Fibroblast of lung (primary cell): ENCODE measurements around the gene SPAG5.

ENCODE experiments used
- CTCF ChIP-seq, 2 donors: IDR thresholded peaks in 1 of 2; conservative IDR thresholded peaks in 1 of 2; 1 replicate in 1 of 2; 2 replicates in 1 of 2; pipeline ENCODE4 v1.5.1; 2011 to 2012; ENCODE audit warnings: low read length in 2 of 2, control low read depth in 1 of 2, inconsistent platforms in 1 of 2, low read depth in 1 of 2, mild to moderate bottlenecking in 1 of 2
- EZH2 ChIP-seq: IDR thresholded peaks from 2 replicates; pipeline ENCODE4 v1.5.1; 2012; ENCODE audit warnings: low read length, control low read depth, mild to moderate bottlenecking; ENCODE audit errors: missing control alignments

DNA sequence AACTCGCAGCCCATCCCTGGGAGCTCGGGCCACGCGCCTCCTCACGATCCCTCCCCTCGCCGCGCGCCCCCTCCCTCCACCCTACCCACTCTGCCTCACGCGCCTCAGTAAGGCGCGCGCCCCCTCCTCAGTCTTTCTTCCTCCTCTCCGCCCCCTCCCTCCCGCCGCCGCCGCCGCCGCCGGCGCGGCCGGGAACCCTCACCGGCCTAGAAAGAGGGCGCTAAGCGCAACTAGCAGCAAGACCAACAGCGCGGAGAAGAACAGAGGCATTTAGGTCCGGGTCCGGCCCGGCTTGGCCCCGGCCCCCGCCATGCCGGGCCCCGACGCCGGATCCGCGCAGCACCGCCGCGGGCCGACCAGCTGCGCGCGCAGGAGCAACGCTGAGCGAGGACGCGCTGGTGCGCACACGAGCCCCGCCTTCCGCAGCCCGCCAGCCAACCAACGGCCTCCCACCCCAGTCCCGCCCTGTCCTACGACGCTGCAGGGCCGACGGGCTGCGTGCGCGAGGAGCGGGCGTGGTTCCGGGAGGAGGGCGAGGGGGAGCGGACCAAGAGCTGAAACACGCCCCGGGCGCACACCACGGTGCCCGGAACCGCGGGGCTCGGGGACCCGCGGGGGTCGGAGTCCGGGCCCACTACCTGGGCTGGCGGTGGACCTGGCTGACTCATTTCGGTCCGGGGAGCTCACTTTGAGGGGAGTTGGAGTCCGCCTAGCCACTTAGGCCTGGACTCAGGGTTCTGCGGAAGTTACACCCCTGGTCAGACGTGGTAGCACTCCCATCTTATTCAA, 46.2 kb upstream of the SPAG5 start, which contains the start of gene BLTP2:
- no peak for TF ChIP-seq EZH2
- TF ChIP-seq CTCF (conservative IDR thresholded peaks at IDR 0.05 in 1 of 2, IDR thresholded peaks at IDR 0.05 in 1 of 2; ENCODE audit: low read depth in 1 of 2, low read length in 2 of 2): no peak
